ENCODE results near the gene ADGRL4. TPM values are rescaled to one million over a fixed set of nuclear protein-coding genes. Genes with fewer than 3 reads are reported as not detected.
A peak's percentile ranks its signal among the peaks of the same experiment; 100 is the strongest.

ADGRL4 gene
- polyA plus RNA-seq (2012; ENCODE audit: missing spikeins) = not detected

- DNase-seq (ENCODE audit: insufficient read length) (no peak), FAIRE-seq (no peak)
- TF ChIP-seq TAF1 (IDR thresholded peaks at IDR 0.05; ENCODE audit: borderline replicate concordance, low read depth, low read length) = no peak
- TF ChIP-seq POLR2AphosphoS5 (IDR thresholded peaks at IDR 0.05; ENCODE audit: low read depth, low read length) = no peak
- no peak for TF ChIP-seq POLR2A (IDR thresholded peaks at IDR 0.05; ENCODE audit: low read depth, low read length)
These were observed at the start of gene ADGRL4 for GRCh38 chr1:79006564-79006963. Gene ADGRL4, minus strand, starts transcription at chr1:79006730. Its CDS starts 76 bp downstream, at chr1:79006654.

GRCh38 chr1:79055856-79056255 lies 49.3 kb upstream of the ADGRL4 start:
- FAIRE-seq (no peak), DNase-seq (ENCODE audit: insufficient read length) (no peak)
- TF ChIP-seq POLR2A (IDR thresholded peaks at IDR 0.05; ENCODE audit: low read depth, low read length) (no peak), TAF1 (IDR thresholded peaks at IDR 0.05; ENCODE audit: borderline replicate concordance, low read depth, low read length) (no peak), POLR2AphosphoS5 (IDR thresholded peaks at IDR 0.05; ENCODE audit: low read depth, low read length) (no peak)

GRCh38 chr1:79052829-79053449 lies 46.4 kb upstream of the ADGRL4 start:
- TF ChIP-seq POLR2AphosphoS5 (IDR thresholded peaks at IDR 0.05; ENCODE audit: low read depth, low read length) (no peak), TAF1 (IDR thresholded peaks at IDR 0.05; ENCODE audit: borderline replicate concordance, low read depth, low read length) (no peak), POLR2A (IDR thresholded peaks at IDR 0.05; ENCODE audit: low read depth, low read length) (no peak)
- FAIRE-seq (no peak), DNase-seq (ENCODE audit: insufficient read length) (no peak)

- DNase-seq (ENCODE audit: insufficient read length) (no peak), FAIRE-seq (no peak)
- TF ChIP-seq POLR2A (IDR thresholded peaks at IDR 0.05; ENCODE audit: low read depth, low read length) = no peak
- TF ChIP-seq TAF1 (IDR thresholded peaks at IDR 0.05; ENCODE audit: borderline replicate concordance, low read depth, low read length) = no peak
- no peak for TF ChIP-seq POLR2AphosphoS5 (IDR thresholded peaks at IDR 0.05; ENCODE audit: low read depth, low read length)
These were observed 38.6 kb upstream of the ADGRL4 start for GRCh38 chr1:79044974-79045650.

GRCh38 chr1:79043506-79043905 lies 37.0 kb upstream of the ADGRL4 start:
- FAIRE-seq = no peak
- DNase-seq (ENCODE audit: insufficient read length) = no peak
- no peak for TF ChIP-seq TAF1 (IDR thresholded peaks at IDR 0.05; ENCODE audit: borderline replicate concordance, low read depth, low read length)
- TF ChIP-seq POLR2AphosphoS5 (IDR thresholded peaks at IDR 0.05; ENCODE audit: low read depth, low read length) = no peak
- TF ChIP-seq POLR2A (IDR thresholded peaks at IDR 0.05; ENCODE audit: low read depth, low read length) = no peak

- TF ChIP-seq POLR2AphosphoS5 (IDR thresholded peaks at IDR 0.05; ENCODE audit: low read depth, low read length) (no peak), POLR2A (IDR thresholded peaks at IDR 0.05; ENCODE audit: low read depth, low read length) (no peak), TAF1 (IDR thresholded peaks at IDR 0.05; ENCODE audit: borderline replicate concordance, low read depth, low read length) (no peak)
- no peak for FAIRE-seq
- DNase-seq (ENCODE audit: insufficient read length) = no peak
These were observed 36.0 kb upstream of the ADGRL4 start for GRCh38 chr1:79042539-79042938.

GRCh38 chr1:79042117-79042516 lies 35.6 kb upstream of the ADGRL4 start:
- FAIRE-seq = no peak
- no peak for TF ChIP-seq TAF1 (IDR thresholded peaks at IDR 0.05; ENCODE audit: borderline replicate concordance, low read depth, low read length)
- no peak for TF ChIP-seq POLR2AphosphoS5 (IDR thresholded peaks at IDR 0.05; ENCODE audit: low read depth, low read length)
- TF ChIP-seq POLR2A (IDR thresholded peaks at IDR 0.05; ENCODE audit: low read depth, low read length) = no peak
- no peak for DNase-seq (ENCODE audit: insufficient read length)

- no peak for FAIRE-seq
- no peak for DNase-seq (ENCODE audit: insufficient read length)
- TF ChIP-seq POLR2AphosphoS5 (IDR thresholded peaks at IDR 0.05; ENCODE audit: low read depth, low read length) (no peak), TAF1 (IDR thresholded peaks at IDR 0.05; ENCODE audit: borderline replicate concordance, low read depth, low read length) (no peak), POLR2A (IDR thresholded peaks at IDR 0.05; ENCODE audit: low read depth, low read length) (no peak)
These were observed 35.1 kb upstream of the ADGRL4 start for GRCh38 chr1:79041666-79042065.

GRCh38 chr1:79040424-79041082 lies 34.0 kb upstream of the ADGRL4 start:
- TF ChIP-seq TAF1 (IDR thresholded peaks at IDR 0.05; ENCODE audit: borderline replicate concordance, low read depth, low read length) = no peak
- no peak for TF ChIP-seq POLR2AphosphoS5 (IDR thresholded peaks at IDR 0.05; ENCODE audit: low read depth, low read length)
- no peak for TF ChIP-seq POLR2A (IDR thresholded peaks at IDR 0.05; ENCODE audit: low read depth, low read length)
- peak; percentile 72 for FAIRE-seq
- DNase-seq (ENCODE audit: insufficient read length) = no peak

GRCh38 chr1:79037085-79037484 lies 30.6 kb upstream of the ADGRL4 start:
- FAIRE-seq = no peak
- DNase-seq (ENCODE audit: insufficient read length) = no peak

GRCh38 chr1:79012500-79012899 lies 6.0 kb upstream of the ADGRL4 start:
- no peak for TF ChIP-seq POLR2A (IDR thresholded peaks at IDR 0.05; ENCODE audit: low read depth, low read length)
- no peak for TF ChIP-seq POLR2AphosphoS5 (IDR thresholded peaks at IDR 0.05; ENCODE audit: low read depth, low read length)

More at GRCh38 chr1:79037085-79037484, 30.6 kb upstream of the ADGRL4 start:
- TF ChIP-seq POLR2AphosphoS5 (IDR thresholded peaks at IDR 0.05; ENCODE audit: low read depth, low read length) (no peak), POLR2A (IDR thresholded peaks at IDR 0.05; ENCODE audit: low read depth, low read length) (no peak), TAF1 (IDR thresholded peaks at IDR 0.05; ENCODE audit: borderline replicate concordance, low read depth, low read length) (no peak)

More at GRCh38 chr1:79012500-79012899, 6.0 kb upstream of the ADGRL4 start:
- DNase-seq (ENCODE audit: insufficient read length) (no peak), FAIRE-seq (no peak)
